H9 (cell line): ENCODE data around the gene KRT27. TPM values are rescaled to one million over a fixed set of nuclear protein-coding genes. Genes with fewer than 3 reads are reported as not detected.
A peak's percentile ranks its signal among the peaks of the same experiment; 100 is the strongest.

Source experiments
- DNase-seq: peaks from one replicate; pipeline ENCODE4 v3.0.0-alpha.2; 2017
- H2AFZ ChIP-seq: one replicate; pipeline ENCODE4 v1.6.1; 2013; ENCODE audit warnings: mild to moderate bottlenecking, low read length, control low read depth, moderate library complexity
- H2AK5ac ChIP-seq: 2 replicates; pipeline ENCODE4 v1.6.1; 2013; ENCODE audit warnings: low read length, control low read depth, mixed read lengths; ENCODE audit not compliant: insufficient read length
- H2BK120ac ChIP-seq: one replicate; pipeline ENCODE4 v1.6.1; 2013; ENCODE audit warnings: low read depth, mild to moderate bottlenecking, low read length, control low read depth, inconsistent platforms; ENCODE audit not compliant: poor library complexity, severe bottlenecking
- H2BK12ac ChIP-seq: 2 replicates; pipeline ENCODE4 v1.6.1; 2013; ENCODE audit warnings: low read length, control low read depth, mixed read lengths, low read depth; ENCODE audit not compliant: insufficient read length
- H2BK15ac ChIP-seq: 2 replicates; pipeline ENCODE4 v1.6.1; 2013; ENCODE audit warnings: low read depth, low read length, control low read depth
- H2BK20ac ChIP-seq: one replicate; pipeline ENCODE4 v1.6.1; 2013; ENCODE audit warnings: low read depth, mild to moderate bottlenecking, low read length, control low read depth, inconsistent platforms; ENCODE audit not compliant: poor library complexity, severe bottlenecking
- H2BK5ac ChIP-seq: 2 replicates; pipeline ENCODE4 v1.6.1; 2013; ENCODE audit warnings: low read length, control low read depth, mixed read lengths; ENCODE audit not compliant: insufficient read length
- H3K14ac ChIP-seq: 2 replicates; pipeline ENCODE4 v1.6.1; 2013; ENCODE audit warnings: low read length, control low read depth; ENCODE audit not compliant: insufficient read depth
- H3K18ac ChIP-seq: 2 replicates; pipeline ENCODE4 v1.6.1; 2013; ENCODE audit warnings: low read depth, mild to moderate bottlenecking, mixed read lengths, low read length, control low read depth; ENCODE audit not compliant: insufficient read length
- H3K23ac ChIP-seq: 2 replicates; pipeline ENCODE4 v1.6.1; 2013; ENCODE audit warnings: low read length, control low read depth, mixed read lengths, low read depth; ENCODE audit not compliant: insufficient read length
- H3K23me2 ChIP-seq: 2 replicates; pipeline ENCODE4 v1.6.1; 2013; ENCODE audit warnings: low read depth, mild to moderate bottlenecking, mixed read lengths, low read length, control low read depth; ENCODE audit not compliant: insufficient read length, poor library complexity, severe bottlenecking
- H3K27ac ChIP-seq: 2 replicates; pipeline ENCODE4 v1.5.1; 2013; ENCODE audit warnings: low read length, control low read depth, mixed read lengths, low read depth; ENCODE audit not compliant: insufficient read length
- H3K27me3 ChIP-seq: 2 replicates; pipeline ENCODE4 v1.6.1; 2013; ENCODE audit warnings: low read length, control low read depth, inconsistent platforms; ENCODE audit not compliant: insufficient read depth
- H3K4ac ChIP-seq: 2 replicates; pipeline ENCODE4 v1.6.1; 2013; ENCODE audit warnings: low read depth, mild to moderate bottlenecking, control low read depth, inconsistent platforms, low read length, moderate library complexity
- H3K4me1 ChIP-seq: 2 replicates; pipeline ENCODE4 v1.6.1; 2013; ENCODE audit warnings: low read length, control low read depth, inconsistent platforms; ENCODE audit not compliant: insufficient read depth
- H3K4me2 ChIP-seq: 2 replicates; pipeline ENCODE4 v1.6.1; 2013; ENCODE audit warnings: low read length, control low read depth, mixed read lengths; ENCODE audit not compliant: insufficient read length, insufficient read depth
- H3K56ac ChIP-seq: 2 replicates; pipeline ENCODE4 v1.6.1; 2013; ENCODE audit warnings: low read depth, mild to moderate bottlenecking, mixed read lengths, low read length, control low read depth; ENCODE audit not compliant: insufficient read length
- H3K79me1 ChIP-seq: 2 replicates; pipeline ENCODE4 v1.6.1; 2013; ENCODE audit warnings: low read depth, mild to moderate bottlenecking, moderate library complexity, low read length, control low read depth, inconsistent platforms; ENCODE audit not compliant: insufficient read depth, poor library complexity, severe bottlenecking
- H3K79me2 ChIP-seq: 2 replicates; pipeline ENCODE4 v1.6.1; 2013; ENCODE audit warnings: low read length, control low read depth, inconsistent platforms; ENCODE audit not compliant: insufficient read depth
- H3K9ac ChIP-seq: 2 replicates; pipeline ENCODE4 v1.6.1; 2013; ENCODE audit warnings: low read length, control low read depth, mixed read lengths; ENCODE audit not compliant: insufficient read length; ENCODE audit errors: extremely low read depth
- H3K9me3 ChIP-seq: one replicate; pipeline ENCODE4 v1.6.1; 2013; ENCODE audit warnings: low read depth, low read length, inconsistent platforms; ENCODE audit not compliant: control insufficient read depth
- H3T11ph ChIP-seq: one replicate; pipeline ENCODE4 v1.6.1; 2013; ENCODE audit warnings: mild to moderate bottlenecking, low read length, control low read depth, inconsistent platforms
- H4K20me1 ChIP-seq: one replicate; pipeline ENCODE4 v1.6.1; 2013; ENCODE audit not compliant: control insufficient read depth, insufficient read length, insufficient read depth
- H4K5ac ChIP-seq: 2 replicates; pipeline ENCODE4 v1.6.1; 2013; ENCODE audit warnings: low read depth, mild to moderate bottlenecking, mixed read lengths, low read length, control low read depth; ENCODE audit not compliant: insufficient read length
- H4K8ac ChIP-seq: replicated peaks from 2 replicates; pipeline ENCODE4 v1.6.1; 2013; ENCODE audit warnings: low read length, control low read depth, mixed read lengths, low read depth; ENCODE audit not compliant: insufficient read length
- H4K91ac ChIP-seq: 2 replicates; pipeline ENCODE4 v1.6.1; 2013; ENCODE audit warnings: low read depth, mild to moderate bottlenecking, moderate library complexity, mixed read lengths, low read length, control low read depth; ENCODE audit not compliant: insufficient read length
- H3K27ac Mint-ChIP-seq, 3 experiments: 2 replicates in 2 of 3; 3 replicates in 1 of 3; pipeline ENCODE4 v1.8.0; 2020 to 2021; ENCODE audit warnings: mixed read lengths in 3 of 3, mild to moderate bottlenecking in 1 of 3, moderate library complexity in 1 of 3
- H3K27me3 Mint-ChIP-seq: 2 replicates; pipeline ENCODE4 v1.8.0; 2021; ENCODE audit warnings: low read depth, mild to moderate bottlenecking, moderate library complexity, mixed read lengths
- H3K36me3 Mint-ChIP-seq, 3 experiments: 2 replicates in 2 of 3; 3 replicates in 1 of 3; pipeline ENCODE4 v1.8.0; 2020 to 2021; ENCODE audit warnings: low read depth in 3 of 3, mixed read lengths in 3 of 3; ENCODE audit not compliant: insufficient read depth in 1 of 3
- H3K4me1 Mint-ChIP-seq, 2 experiments: 2 replicates each; pipeline ENCODE4 v1.8.0; 2020; ENCODE audit warnings: mixed read lengths in 2 of 2
- H3K4me3 Mint-ChIP-seq, 2 experiments: 2 replicates in 1 of 2; 3 replicates in 1 of 2; pipeline ENCODE4 v1.8.0; 2020 to 2021; ENCODE audit warnings: mild to moderate bottlenecking in 2 of 2, mixed read lengths in 2 of 2, moderate library complexity in 1 of 2
- H3K9me3 Mint-ChIP-seq, 2 experiments: 2 replicates in 1 of 2; 3 replicates in 1 of 2; pipeline ENCODE4 v1.8.0; 2020; ENCODE audit warnings: mild to moderate bottlenecking in 2 of 2, mixed read lengths in 2 of 2, moderate library complexity in 1 of 2
- WGBS: extraction: QIAGEN DNeasy Blood & Tissue Kit; methylation state at CpG from one replicate; pipeline ENCODE4 v1.1.7; 2013; ENCODE audit warnings: missing lambda C conversion rate, low lambda C conversion rate, mixed read lengths; ENCODE audit not compliant: insufficient read length; ENCODE audit errors: extremely low coverage; 5-methylcytosine and 5-hydroxymethylcytosine counted together
- total RNA-seq: library from RNA; stranded (reverse); gene quantifications from 2 replicates; pipeline ENCODE4 v1.2.1, GENCODE V29; 2021
- TF ChIP-seq, protein P1 (sequence below): fragments of 200-600 bp; sonication (generic); conservative IDR thresholded peaks from 3 replicates; pipeline ENCODE4 v1.8.0; 2021; ENCODE audit warnings: antibody characterized with exemption, mild to moderate bottlenecking

Gene KRT27
- total RNA-seq, 1 experiment from 2014 or later: not detected

DNA sequence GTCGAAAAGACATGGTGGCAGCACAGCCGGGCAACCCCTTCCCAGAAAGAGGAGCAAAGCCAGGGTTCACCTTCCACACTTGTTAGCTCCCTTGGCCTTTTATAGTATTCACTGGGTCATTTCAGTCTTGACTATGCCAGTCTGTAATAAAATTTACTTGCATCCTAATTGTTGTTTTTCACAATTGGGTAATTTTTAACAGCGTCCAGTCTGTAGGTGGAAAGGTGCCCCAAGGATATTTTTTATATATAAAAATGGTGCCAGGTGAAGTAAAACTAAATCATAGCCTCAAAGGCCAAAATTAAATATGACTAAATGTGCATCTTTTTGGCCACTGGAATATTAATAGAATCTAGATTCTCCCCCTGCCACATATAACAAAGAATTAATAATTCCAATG is 10.2 kb downstream of the KRT27 start, which contains the start of gene KRT26:
TSS of gene KRT26 (minus strand) at position 101 of the 400 bp plus-strand sequence. CDS start at position 13, 88 bp downstream.
- Histone ChIP-seq H4K8ac (no peak within 1 kb of the TSS), H3K4ac (no peak within 1 kb of the TSS), H3K27ac (no peak within 1 kb of the TSS), H2BK20ac (no peak within 1 kb of the TSS), H3K79me1 (no peaks in the 10 kb centered on the region), H3K9me3 (no peaks in the 10 kb centered on the region), H2BK15ac (no peak within 1 kb of the TSS), H3K23me2 (no peaks in the 10 kb centered on the region), H3K79me2 (no peaks in the 10 kb centered on the region), H2BK120ac (no peak within 1 kb of the TSS), H3T11ph (no peak within 1 kb of the TSS), H4K20me1 (no peaks in the 10 kb centered on the region), H2BK12ac (no peak within 1 kb of the TSS), H3K14ac (no peak within 1 kb of the TSS), H3K18ac (no peak within 1 kb of the TSS), H3K56ac (no peak within 1 kb of the TSS), H2BK5ac (no peak within 1 kb of the TSS), H4K5ac (no peak within 1 kb of the TSS), H2AFZ (no peak within 1 kb of the TSS), H3K4me1 (no peaks in the 10 kb centered on the region), H2AK5ac (no peak within 1 kb of the TSS), H3K9ac (no peak within 1 kb of the TSS), H4K91ac (no peak within 1 kb of the TSS), H3K4me2 (no peak within 1 kb of the TSS), H3K23ac (no peak within 1 kb of the TSS), H3K27me3 (no peaks in the 10 kb centered on the region)
- no CpG with 5 or more reads among the region's 3 CpGs for WGBS
- Mint-ChIP-seq H3K27me3 (peaks cover 15% of the 10 kb centered on the region), H3K36me3 (no peaks in the 10 kb centered on the region), H3K9me3 (no peaks in the 10 kb centered on the region), H3K27ac (0 out of 7 replicates have a peak within 1 kb of the TSS, but pooled peaks of 1 of the 3 experiments have one; percentile 30), H3K4me3 (no peak within 1 kb of the TSS), H3K4me1 (no peaks in the 10 kb centered on the region)
- DNase-seq: no peak
- TF ChIP-seq, protein P1, sequence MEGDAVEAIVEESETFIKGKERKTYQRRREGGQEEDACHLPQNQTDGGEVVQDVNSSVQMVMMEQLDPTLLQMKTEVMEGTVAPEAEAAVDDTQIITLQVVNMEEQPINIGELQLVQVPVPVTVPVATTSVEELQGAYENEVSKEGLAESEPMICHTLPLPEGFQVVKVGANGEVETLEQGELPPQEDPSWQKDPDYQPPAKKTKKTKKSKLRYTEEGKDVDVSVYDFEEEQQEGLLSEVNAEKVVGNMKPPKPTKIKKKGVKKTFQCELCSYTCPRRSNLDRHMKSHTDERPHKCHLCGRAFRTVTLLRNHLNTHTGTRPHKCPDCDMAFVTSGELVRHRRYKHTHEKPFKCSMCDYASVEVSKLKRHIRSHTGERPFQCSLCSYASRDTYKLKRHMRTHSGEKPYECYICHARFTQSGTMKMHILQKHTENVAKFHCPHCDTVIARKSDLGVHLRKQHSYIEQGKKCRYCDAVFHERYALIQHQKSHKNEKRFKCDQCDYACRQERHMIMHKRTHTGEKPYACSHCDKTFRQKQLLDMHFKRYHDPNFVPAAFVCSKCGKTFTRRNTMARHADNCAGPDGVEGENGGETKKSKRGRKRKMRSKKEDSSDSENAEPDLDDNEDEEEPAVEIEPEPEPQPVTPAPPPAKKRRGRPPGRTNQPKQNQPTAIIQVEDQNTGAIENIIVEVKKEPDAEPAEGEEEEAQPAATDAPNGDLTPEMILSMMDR: no peak
